ENCODE data around the gene ABCC8. TPM values are rescaled to one million over a fixed set of nuclear protein-coding genes. Genes with fewer than 3 reads are reported as not detected.

Gene ABCC8
- total RNA-seq, 2 donors from 2014 or later, result 0.55 TPM; not detected in 1

DNA sequence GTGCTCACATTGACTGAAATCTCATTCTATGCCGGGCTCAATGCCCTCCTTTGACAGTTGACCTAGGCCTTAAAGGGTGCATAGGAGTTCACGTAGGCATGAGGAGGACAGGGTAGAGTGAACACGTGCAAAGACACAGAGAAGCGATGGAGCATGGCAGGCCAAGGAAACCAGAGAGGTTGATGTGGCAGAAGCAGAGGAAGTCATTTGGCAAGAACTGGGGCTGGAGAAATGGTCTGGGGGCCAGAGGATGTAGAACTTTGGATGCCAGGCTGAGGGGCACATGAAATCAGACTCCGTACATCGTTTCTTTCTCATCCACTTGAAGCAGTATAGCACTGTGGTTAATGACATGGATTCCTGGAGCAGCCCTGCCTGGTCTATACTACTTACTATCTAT, 13.6 kb upstream of the ABCC8 start:
- Mint-ChIP-seq H3K4me1 (no peaks in the 10 kb centered on the region), H3K36me3 (ENCODE audit: low read depth) (no peaks in the 10 kb centered on the region), H3K4me3 (no peak overlapping the region), H3K9me3 (no peaks in the 10 kb centered on the region), H3K27me3 (ENCODE audit: insufficient read depth) (peaks cover 21% of the 10 kb centered on the region), H3K27ac (no peak overlapping the region)
- 92 to 100% methylated on average over 3 to 6 of the region's 6 CpGs for WGBS, 2 experiments (ENCODE audit: insufficient coverage in 1 of 2, insufficient read length in 1 of 2)
- H3K9me3 ChIP-seq (ENCODE audit: control insufficient read depth, low read length), result no peaks in the 10 kb centered on the region
- no peak overlapping the region for H3K27ac ChIP-seq (ENCODE audit: low read depth, low read length)
- H3K36me3 ChIP-seq (ENCODE audit: control insufficient read depth, insufficient read depth, low read length), result no peaks in the 10 kb centered on the region
- TF ChIP-seq, protein P1, sequence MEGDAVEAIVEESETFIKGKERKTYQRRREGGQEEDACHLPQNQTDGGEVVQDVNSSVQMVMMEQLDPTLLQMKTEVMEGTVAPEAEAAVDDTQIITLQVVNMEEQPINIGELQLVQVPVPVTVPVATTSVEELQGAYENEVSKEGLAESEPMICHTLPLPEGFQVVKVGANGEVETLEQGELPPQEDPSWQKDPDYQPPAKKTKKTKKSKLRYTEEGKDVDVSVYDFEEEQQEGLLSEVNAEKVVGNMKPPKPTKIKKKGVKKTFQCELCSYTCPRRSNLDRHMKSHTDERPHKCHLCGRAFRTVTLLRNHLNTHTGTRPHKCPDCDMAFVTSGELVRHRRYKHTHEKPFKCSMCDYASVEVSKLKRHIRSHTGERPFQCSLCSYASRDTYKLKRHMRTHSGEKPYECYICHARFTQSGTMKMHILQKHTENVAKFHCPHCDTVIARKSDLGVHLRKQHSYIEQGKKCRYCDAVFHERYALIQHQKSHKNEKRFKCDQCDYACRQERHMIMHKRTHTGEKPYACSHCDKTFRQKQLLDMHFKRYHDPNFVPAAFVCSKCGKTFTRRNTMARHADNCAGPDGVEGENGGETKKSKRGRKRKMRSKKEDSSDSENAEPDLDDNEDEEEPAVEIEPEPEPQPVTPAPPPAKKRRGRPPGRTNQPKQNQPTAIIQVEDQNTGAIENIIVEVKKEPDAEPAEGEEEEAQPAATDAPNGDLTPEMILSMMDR (conservative IDR thresholded peaks at IDR 0.05), result no peak
- H3K4me3 ChIP-seq (ENCODE audit: low read length), result no peak overlapping the region
- DNase-seq, result no peak
- no peak overlapping the region for H3K9ac ChIP-seq (ENCODE audit: extremely low read depth, low read length, poor library complexity, severe bottlenecking)
- peaks cover 14% of the 10 kb centered on the region for H3K27me3 ChIP-seq (ENCODE audit: control insufficient read depth, insufficient read depth, low read length, poor library complexity, severe bottlenecking)
- no peaks in the 10 kb centered on the region for H3K4me1 ChIP-seq (ENCODE audit: control insufficient read depth, insufficient read depth, low read length)

DNA sequence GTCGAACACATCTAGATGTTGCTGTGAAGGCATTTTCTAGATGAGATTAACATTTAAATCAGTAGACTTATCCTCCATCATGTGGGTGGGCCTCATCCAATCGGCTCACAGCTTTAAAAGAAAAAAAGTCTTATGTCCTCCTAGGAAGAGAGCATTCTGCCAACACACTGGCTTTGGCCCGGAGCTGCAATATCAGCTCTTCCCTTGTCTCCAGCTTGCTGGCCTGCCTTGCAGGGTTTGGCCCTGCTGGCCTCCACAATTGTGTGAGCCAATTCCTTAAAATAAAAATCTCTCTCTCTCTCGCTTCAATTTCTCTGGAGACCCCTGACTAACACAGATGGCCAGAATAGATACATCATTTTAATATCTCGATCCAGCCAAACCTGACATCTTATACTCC, 13.1 kb upstream of the ABCC8 start:
- Mint-ChIP-seq H3K4me1 (no peaks in the 10 kb centered on the region), H3K9me3 (no peaks in the 10 kb centered on the region), H3K27ac (no peak overlapping the region), H3K4me3 (no peak overlapping the region), H3K27me3 (ENCODE audit: insufficient read depth) (peaks cover 21% of the 10 kb centered on the region), H3K36me3 (ENCODE audit: low read depth) (no peaks in the 10 kb centered on the region)
- no peak overlapping the region for H3K9ac ChIP-seq (ENCODE audit: extremely low read depth, low read length, poor library complexity, severe bottlenecking)
- no peak overlapping the region for H3K27ac ChIP-seq (ENCODE audit: low read depth, low read length)
- H3K4me3 ChIP-seq (ENCODE audit: low read length), result no peak overlapping the region
- no peaks in the 10 kb centered on the region for H3K4me1 ChIP-seq (ENCODE audit: control insufficient read depth, insufficient read depth, low read length)
- peaks cover 14% of the 10 kb centered on the region for H3K27me3 ChIP-seq (ENCODE audit: control insufficient read depth, insufficient read depth, low read length, poor library complexity, severe bottlenecking)
- TF ChIP-seq, protein P1 (conservative IDR thresholded peaks at IDR 0.05), result no peak
- 93 to 95% methylated on average over 4 to 5 of the region's 5 CpGs for WGBS, 2 experiments (ENCODE audit: insufficient coverage in 1 of 2, insufficient read length in 1 of 2)
- H3K9me3 ChIP-seq (ENCODE audit: control insufficient read depth, low read length), result no peaks in the 10 kb centered on the region
- H3K36me3 ChIP-seq (ENCODE audit: control insufficient read depth, insufficient read depth, low read length), result no peaks in the 10 kb centered on the region
- no peak for DNase-seq

DNA sequence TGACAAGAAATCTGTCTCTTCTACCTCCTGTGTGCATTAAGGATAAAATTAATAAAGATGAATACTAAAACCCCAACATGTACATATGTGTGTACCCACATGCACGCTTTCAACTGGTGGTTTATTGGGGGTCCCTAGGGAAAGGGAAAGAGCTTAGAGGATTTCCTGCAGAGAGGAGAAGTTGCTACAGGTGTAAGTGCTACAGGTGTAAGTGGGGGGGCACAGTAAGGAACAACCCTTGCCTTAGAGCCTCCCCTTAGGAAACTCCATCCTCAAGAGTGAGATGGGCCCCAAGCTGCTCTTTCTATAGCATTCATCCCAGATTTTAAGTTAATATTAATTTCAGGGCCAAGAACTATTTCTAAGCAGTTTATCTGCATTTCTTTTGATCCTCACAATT, 11.9 kb upstream of the ABCC8 start:
- TF ChIP-seq, protein P1 (conservative IDR thresholded peaks at IDR 0.05), result no peak
- DNase-seq, result no peak
- H3K27ac Mint-ChIP-seq, result no peak overlapping the region
- Histone ChIP-seq H3K27me3 (ENCODE audit: control insufficient read depth, insufficient read depth, low read length, poor library complexity, severe bottlenecking) (peaks cover 14% of the 10 kb centered on the region), H3K9me3 (ENCODE audit: control insufficient read depth, low read length) (no peaks in the 10 kb centered on the region), H3K27ac (ENCODE audit: low read depth, low read length) (no peak overlapping the region), H3K9ac (ENCODE audit: extremely low read depth, low read length, poor library complexity, severe bottlenecking) (no peak overlapping the region), H3K4me1 (ENCODE audit: control insufficient read depth, insufficient read depth, low read length) (no peaks in the 10 kb centered on the region), H3K4me3 (ENCODE audit: low read length) (no peak overlapping the region), H3K36me3 (ENCODE audit: control insufficient read depth, insufficient read depth, low read length) (no peaks in the 10 kb centered on the region)
- H3K4me3 Mint-ChIP-seq, result no peak overlapping the region
- H3K27me3 Mint-ChIP-seq (ENCODE audit: insufficient read depth), result peaks cover 24% of the 10 kb centered on the region
- 75% methylated on average over 1 of the region's 1 CpG; no CpG with 5 or more reads in 1 of the 2 experiments for WGBS, 2 experiments (ENCODE audit: insufficient coverage in 1 of 2, insufficient read length in 1 of 2)
- H3K4me1 Mint-ChIP-seq, result no peaks in the 10 kb centered on the region
- no peaks in the 10 kb centered on the region for H3K36me3 Mint-ChIP-seq (ENCODE audit: low read depth)
- no peaks in the 10 kb centered on the region for H3K9me3 Mint-ChIP-seq
